Bronchial smooth muscle cell (primary cell): ENCODE measurements around the gene CC2D1B. TPM values are rescaled to one million over a fixed set of nuclear protein-coding genes. Genes with fewer than 3 reads are reported as not detected.

ENCODE experiments used
- total RNA-seq: library from RNA; depleted of rRNA; stranded (reverse); fragments of >200 nt; gene quantifications from 2 replicates; pipeline ENCODE4 v1.2.1, GENCODE V29; 2014

CC2D1B gene, protein sequence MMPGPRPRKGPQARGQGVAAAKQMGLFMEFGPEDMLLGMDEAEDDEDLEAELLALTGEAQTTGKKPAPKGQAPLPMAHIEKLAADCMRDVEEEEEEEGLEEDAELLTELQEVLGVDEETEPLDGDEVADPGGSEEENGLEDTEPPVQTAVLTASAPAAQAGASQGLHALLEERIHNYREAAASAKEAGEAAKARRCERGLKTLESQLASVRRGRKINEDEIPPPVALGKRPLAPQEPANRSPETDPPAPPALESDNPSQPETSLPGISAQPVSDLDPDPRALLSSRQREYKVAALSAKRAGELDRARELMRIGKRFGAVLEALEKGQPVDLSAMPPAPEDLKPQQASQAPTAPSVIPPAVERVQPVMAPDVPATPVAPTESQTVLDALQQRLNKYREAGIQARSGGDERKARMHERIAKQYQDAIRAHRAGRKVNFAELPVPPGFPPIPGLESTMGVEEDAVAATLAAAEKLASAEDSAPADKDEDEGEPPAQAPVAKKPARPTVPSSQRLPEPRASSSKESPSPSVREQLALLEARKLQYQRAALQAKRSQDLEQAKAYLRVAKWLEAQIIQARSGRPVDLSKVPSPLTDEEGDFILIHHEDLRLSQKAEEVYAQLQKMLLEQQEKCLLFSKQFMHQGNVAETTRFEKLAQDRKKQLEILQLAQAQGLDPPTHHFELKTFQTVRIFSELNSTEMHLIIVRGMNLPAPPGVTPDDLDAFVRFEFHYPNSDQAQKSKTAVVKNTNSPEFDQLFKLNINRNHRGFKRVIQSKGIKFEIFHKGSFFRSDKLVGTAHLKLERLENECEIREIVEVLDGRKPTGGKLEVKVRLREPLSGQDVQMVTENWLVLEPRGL
- 17.2 and 21.0 TPM in 2 replicates for total RNA-seq

DNA sequence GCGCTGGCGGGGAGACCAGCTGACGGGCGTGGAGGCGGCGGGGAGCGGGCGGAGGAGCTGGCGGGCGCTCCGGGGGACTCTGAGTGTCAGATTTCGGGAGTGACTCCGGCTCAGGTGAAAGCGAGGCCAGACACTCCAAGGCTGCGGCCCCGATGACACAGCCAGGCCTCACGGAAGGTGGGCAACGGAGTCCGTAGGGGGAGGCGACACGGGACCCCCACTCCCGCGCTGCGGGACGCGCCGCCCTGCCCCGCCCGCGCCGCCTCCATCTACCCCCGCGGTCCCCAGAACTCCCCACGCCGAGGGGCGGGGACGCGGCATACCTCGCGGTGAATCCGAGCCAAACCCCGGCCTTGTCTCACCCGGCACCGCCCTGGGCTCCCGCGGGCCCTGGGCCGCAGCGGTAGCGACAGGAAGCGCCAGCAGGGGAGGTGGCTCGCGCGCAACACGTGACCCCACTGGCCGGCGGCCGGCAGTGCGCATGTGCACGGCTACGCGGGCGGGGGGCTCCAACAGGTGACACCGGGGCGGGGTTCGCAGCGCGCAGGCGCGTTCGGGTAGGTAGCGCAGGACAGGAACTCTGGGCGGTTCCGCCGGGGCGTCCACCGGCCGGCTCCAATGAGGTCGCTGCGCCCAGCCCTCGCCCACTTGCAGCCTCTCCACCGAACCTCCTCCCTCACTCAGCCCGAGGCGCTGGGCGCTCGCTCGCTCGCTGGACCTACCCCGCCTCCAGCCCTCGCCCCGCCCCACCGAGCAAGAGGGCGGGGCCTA, at the start of gene CC2D1B:
Gene CC2D1B (minus strand): TSS at position 460 of the 771 bp plus-strand sequence. CDS start 1,585 bp downstream, outside the sequence.

DNA sequence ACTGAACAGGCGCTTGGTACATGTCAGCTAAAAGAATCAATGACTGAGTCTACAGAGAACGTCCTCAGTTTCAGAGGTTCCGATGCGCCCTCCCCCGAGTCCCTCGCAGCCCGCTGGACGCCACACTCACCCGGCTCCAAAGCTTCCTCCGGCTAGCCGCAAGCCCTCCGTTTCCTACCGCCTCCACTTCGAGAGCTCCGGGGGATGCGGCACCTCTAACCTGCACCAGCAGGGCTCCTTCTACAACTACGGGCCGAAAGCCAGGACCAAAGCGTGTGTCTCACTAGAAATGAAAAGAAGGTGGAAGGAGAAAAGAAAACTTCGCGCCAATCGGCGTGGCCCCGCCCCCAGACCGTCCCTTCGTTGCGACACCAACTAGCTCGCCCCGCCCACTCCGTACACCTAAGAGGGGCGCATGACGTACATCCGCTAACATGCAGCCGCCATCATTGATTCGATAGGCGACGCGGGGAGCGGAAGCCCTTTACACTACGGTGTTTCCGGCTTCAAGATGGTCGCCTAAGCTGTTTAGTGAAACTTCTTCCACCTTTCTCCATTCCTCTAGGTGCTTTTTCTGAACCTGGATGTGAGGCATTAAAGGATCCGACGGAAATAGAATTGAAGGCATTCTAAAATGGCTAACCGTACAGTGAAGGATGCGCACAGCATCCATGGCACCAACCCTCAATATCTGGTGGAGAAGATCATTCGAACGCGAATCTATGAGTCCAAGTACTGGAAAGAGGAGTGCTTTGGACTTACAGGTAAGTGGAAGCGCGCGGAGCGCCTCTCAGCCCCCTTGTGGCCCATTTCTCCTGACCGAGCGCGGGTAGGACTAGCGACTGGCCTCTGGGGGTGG, 38.3 kb upstream of the CC2D1B start, which contains the start of the genes ORC1 and PRPF38A:
Gene ORC1 (minus strand): TSS at position 308 of the 859 bp plus-strand sequence. CDS start 2,200 bp downstream, outside the sequence.
Gene PRPF38A (plus strand): TSS at position 487 of the 859 bp plus-strand sequence. CDS start 148 bp downstream, at position 635.

Other genes starting within 250 kb of the CC2D1B start
- gene ZFYVE9, start 224.1 kb downstream of the CC2D1B start, total RNA-seq = 30.7 and 33.7 TPM in 2 replicates
- 0.17 and 0.95 TPM in 2 replicates for gene ORC1, start 38.2 kb upstream of the CC2D1B start, total RNA-seq
- 6.5 and 6.9 TPM in 2 replicates for gene PRPF38A, start 38.4 kb upstream of the CC2D1B start, total RNA-seq
- 23.0 and 26.5 TPM in 2 replicates for gene TUT4, start 186.9 kb upstream of the CC2D1B start, total RNA-seq
- 27.0 and 47.3 TPM in 2 replicates for gene GPX7, start 236.2 kb upstream of the CC2D1B start, total RNA-seq